GM18909 (cell line): ENCODE measurements around the gene HINT3.
"Not testable (repeated sequence)": the region's sequence is repeated elsewhere in the genome, so short reads cannot be mapped to it uniquely, and the experiment has no call there.

Source experiments
- ATAC-seq: cut with Tn5 transposase; IDR thresholded peaks from one replicate; pipeline ENCODE4 v1.9.1; 2021; ENCODE audit warnings: mild to moderate bottlenecking; ENCODE audit not compliant: unreplicated experiment, poor library complexity

Gene HINT3

GRCh38 chr6:125939026-125939425 lies 17.5 kb upstream of the HINT3 start:
- ATAC-seq, result no peak

GRCh38 chr6:125939791-125940190 lies 16.8 kb upstream of the HINT3 start:
- no peak for ATAC-seq

DNA sequence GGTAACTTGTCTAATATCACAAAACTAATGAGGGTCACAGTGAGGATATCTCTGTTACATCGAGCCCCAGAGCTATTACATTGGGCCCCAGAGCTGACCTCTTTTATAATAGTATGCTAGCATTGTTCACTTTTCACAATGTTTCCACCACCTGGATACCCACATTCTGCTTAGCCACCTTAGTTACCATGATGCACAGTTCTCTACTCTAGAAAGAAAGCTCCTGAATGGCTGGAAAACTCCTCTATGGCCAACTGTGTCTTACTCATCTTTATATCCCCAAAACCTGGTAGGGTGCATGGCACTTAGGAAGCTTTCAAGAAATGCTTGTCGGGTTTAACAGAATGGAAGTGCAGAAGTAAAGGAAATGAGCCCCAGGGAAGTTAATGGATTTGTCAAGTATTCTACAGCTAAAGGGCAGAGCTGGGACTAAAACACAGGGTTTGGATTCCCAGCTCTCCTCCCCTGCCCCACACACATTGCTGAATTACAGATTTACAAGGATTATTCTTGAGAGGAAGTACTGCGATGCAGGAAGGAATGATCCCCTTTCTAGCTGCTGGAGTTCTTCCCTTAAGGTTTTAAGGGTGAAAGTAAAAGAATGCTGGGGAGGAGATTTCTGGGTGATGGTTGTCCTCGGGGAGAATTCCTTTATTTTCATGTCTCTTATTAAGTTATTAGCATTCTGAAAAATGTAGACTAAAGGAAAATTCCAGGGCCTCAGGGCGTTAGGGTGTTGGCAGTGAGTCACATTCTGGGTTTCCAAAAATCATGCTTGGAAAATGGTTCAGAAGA lies 16.1 kb upstream of the HINT3 start:
- ATAC-seq, result no peak

DNA sequence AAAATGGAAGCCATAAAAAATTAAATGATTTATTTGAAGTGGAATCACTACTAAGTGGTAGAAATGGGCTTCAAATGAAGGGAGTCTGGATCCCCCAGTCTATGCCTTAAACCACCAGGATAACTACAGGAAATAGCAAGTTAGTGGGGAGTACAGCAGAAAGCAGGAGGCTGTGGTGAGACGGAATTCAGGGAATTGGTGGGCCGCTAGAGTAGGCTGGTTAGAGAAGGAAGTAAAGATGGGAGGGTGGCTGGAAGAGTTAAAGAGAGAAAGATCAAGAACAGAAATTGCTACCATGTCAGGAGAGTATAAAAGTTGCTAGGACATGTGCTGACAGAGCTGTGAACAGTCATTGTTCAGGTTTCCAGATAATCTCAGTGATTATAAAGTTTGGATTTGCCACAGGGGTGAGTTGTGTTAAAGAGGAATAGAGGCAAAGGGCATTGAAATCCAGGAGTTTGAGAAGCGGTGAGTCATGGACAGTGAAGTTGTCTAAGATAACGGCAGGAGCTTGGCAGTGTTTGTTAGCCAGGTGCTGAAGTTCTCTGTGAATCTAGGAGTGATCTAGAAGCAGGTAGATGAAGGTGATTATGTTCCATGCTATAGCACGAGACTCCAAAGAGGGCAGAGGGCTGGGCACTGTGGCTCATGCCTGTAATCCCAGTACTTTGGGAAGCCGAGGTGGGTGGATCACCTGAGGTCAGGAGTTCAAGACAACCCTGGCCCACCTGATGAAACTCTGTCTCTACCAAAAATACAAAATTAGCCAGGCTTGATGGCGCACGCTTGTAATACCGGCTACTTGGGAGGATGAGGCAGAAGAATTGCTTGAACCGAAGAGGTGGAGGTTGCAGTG lies 13.7 kb upstream of the HINT3 start:
- ATAC-seq, result no peak

- no peak for ATAC-seq
These were observed 12.8 kb upstream of the HINT3 start for GRCh38 chr6:125943528-125944433.

GRCh38 chr6:125944434-125944816 lies 12.1 kb upstream of the HINT3 start:
- ATAC-seq, result no peak

DNA sequence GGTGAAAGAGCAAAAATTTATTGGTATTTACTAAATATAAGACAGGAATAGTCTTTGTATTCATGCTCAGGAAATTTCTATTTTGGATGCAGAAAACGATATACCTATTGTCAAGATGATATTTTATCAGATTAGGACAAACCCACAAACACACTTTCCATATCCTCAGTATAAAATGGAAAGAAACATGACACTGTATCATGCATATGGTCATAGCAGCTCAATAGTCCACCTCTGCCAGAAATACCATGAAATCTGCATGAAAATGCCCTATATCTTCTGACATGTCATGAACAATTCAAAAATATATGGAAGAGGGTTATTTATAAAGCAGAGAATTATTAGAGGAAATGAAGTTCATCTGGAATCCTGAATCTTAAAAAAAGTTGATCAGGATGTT lies 11.7 kb upstream of the HINT3 start:
- no peak for ATAC-seq

DNA sequence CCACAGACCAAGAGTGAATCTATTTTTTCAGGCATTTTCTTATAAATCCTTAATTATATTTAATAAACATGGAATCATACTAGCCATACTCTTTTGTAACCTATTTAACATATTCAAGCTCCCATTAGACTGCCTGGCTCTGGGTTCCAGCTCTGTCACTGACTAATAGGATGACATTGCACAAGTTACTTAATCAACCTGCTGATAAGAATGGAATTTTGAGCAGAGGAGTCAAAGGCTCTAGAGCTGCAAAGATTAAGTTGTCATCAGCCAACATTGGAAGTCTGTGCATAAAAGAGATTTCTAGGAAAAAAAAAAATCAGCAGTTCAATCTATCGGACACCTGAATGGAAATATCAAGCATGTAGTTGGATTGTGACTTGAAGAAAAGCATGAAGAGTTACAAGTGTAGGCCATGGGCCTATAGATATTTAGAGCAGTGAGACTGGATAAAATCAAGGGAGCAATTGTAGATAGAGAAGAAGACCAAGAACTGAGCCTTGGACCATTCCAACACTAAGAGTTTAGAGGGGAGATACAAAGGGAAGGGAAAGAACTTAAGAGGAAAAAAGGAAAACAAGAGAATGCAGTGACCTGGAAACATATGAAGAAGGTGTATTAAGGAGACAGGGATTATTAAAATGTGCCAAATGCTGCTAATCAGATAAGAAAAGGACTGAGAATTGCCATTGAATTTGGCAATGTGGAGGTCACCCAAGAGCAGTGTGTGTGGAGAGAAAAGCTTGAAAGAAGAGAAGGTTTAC lies 11.0 kb upstream of the HINT3 start:
- ATAC-seq, result no peak

DNA sequence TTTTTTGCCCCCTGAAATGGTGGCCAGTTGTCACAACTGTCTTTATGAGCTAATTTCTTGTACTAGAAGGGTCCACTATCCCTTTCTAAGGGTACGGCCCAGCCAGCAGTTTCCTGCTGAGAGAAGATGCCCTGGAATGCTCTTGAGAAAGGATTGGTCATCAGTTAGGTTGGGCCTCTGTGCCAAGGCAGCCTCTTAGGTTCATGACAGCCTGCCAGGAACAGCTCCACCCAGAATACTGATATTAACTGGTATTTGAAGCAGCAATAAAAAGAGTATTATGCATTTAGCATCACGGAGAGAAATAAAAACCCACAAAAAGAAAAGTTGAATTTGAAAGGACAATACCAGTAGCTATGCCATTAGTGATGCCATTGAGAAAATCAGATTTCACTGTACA lies 9.0 kb upstream of the HINT3 start:
- ATAC-seq, result no peak

DNA sequence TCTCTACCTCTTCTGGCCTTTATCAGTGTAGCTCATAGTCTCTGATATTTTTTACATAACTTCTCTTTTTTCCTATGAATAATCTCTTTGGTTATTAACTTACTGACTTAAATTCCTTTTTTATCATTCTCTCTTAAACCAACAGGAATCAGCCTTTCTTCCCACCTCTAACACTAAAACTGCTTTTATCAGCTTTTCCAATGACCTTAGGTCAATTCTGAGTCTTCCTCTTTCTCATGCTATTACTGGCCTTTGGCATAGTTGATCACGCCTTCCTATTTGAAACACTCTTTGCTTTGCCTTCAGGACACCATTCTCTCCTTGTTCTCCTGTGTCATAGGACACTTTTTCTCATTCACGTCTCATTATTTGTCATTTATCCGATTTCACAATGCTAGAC lies 8.1 kb upstream of the HINT3 start:
- no peak for ATAC-seq

DNA sequence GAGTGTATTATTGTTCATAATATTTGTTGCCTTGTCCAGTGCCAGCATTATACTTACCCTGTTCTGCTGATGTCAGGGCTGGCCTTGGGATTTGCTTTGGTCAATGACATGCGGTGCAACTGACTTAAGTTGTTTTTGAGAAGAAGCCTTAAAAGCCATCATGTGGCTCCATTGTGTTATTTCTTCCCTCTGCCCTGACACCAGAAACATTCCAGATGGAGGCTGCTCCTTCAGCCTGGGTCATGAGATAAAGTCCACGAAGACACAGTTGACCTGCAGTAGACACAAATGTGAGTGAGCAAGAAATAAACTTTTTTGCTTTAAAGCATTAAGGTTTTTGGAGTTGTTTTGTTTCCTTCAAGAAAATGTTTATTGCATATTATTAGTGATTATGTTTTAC lies 7.5 kb upstream of the HINT3 start:
- ATAC-seq, result no peak

GRCh38 chr6:125950293-125950692 lies 6.3 kb upstream of the HINT3 start:
- ATAC-seq, result no peak

DNA sequence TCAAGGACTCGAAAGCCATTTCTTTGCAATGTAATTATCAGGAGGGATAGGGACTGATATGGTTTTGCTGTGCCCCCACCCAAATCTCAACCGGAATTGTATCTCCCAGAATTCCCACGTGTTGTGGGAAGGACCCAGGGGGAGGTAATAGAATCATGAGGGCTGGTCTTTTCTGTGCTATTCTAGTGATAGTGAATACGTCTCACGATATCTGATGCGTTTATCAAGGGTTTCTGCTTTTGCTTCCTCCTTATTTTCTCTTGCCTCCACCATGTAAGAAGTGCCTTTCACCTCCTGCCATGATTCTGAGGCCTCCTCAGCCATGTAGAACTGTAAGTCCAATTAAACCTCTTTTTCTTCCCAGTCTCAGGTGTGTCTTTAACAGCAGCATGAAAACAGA lies 5.9 kb upstream of the HINT3 start:
- ATAC-seq, result not testable (repeated sequence)

DNA sequence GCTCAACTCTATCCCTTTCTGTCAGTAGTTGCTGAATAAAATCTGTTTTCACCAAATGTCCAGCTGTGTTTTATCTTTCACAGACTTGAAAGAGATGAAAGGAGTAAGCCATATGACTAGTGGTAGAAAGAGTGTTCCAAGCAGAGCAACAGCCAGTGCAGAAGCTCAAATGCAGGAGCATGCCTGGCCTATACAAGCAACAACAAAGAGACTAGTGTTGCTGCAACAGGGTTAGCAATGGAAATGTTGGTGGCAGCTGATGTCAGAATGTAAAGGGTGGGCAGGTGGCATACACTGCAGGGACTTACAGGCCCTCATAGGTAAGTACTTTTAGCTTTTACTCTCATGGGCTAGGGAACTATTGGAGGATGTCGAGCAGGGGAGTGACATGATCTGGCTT lies 5.2 kb upstream of the HINT3 start:
- no peak for ATAC-seq

DNA sequence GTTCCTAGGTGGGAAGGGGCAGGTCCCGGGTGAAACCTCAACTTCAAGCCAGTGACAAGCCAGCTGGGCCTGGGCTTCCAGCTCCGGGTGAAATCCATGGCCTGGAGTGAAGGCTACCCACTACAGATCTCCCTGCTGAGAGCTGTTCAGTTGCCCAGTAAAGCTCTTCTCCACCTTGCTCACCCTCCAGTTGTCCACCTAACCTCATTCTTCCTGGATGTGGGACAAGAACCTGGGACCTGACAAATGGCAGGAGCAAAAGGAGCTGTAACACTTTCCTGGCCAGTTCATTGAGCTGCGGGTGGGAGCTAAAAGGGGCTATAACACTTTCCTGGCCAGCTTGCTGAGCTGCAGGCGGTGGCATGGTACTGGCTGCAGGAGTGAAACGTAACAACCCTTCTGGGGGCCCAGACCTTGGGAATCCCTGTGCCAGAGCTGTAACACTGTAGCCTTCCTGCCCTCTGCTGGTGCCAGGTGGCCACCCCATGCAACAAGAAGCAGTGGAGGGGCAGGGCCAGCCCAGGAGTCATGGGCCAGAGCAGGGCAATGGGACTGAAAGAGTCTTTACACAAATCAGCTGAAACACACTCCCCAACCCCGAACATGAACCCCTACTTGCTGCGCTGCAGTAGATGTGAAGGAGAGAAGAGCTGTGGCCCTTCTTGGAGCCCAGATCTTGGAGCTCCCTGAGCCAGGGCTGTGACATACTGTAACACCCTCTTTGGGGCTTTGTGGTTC lies 3.6 kb upstream of the HINT3 start:
- no peak for ATAC-seq

DNA sequence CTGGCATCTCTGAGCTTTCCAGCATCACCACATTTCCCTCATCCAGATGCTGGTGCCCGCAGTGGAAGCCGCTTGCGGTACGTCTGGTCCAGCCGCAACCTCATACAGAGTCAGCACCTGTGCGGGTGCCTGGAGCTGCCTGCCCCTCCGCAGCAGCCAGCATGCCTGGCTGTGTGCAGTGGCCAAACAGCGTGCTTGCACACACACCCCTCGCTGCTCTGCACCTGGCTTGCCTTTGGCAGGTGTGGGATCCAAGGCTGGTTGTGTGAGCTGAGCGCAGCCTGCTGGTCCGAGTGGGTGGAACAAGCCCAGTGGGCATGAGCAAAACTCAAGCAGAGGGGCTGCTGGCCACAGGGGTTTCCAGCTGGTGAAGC lies 3.1 kb upstream of the HINT3 start:
- no peak for ATAC-seq

GRCh38 chr6:125954735-125955339 lies 1.7 kb upstream of the HINT3 start:
- ATAC-seq, result no peak

DNA sequence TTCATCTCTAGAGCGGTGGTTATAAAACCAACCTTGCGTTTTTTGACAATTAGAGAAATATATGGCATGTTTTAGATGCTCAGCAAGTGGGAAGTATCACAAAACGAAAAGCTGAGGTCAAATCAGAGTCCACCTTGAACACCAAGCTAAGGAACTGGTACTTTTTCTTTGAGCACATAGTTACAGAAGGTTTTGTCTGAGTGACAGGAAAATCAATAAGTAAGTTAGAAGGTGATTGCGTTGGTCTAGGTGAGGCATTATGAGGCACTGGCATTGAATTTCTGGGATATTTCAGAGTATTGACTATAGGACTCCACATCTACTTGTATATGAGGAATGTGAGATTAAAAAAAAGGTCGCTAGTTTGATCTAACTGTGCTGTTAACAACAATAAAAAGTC lies 597 bp upstream of the HINT3 start:
- no peak for ATAC-seq

DNA sequence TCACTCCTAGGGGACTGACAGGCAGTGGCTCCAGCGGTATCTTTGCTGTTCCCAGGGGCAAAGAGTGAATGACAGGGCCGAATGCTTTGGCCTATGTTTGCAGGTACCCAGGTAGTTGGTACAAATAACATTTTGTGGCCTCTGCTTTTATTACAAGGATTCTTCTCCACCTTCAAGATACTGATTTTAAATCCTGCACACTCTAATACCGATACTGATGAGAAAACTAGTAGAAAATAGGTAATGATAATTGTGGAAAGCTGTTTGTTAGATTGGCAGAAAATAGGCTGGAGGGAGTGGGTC lies 772 bp downstream of the HINT3 start:
- no peak for ATAC-seq
